Measurements from ENCODE around the gene B4GALT1.

The B4GALT1 gene

GRCh38 chr9:33114746-33115145, 52.4 kb downstream of the B4GALT1 start:
- Histone ChIP-seq H3K4me2 (ENCODE audit: low read length) (no peak overlapping the region), H3K27ac (no peak overlapping the region), H3K9me3 (ENCODE audit: control insufficient read depth, low read length) (no peaks in the 10 kb centered on the region), H3K4me1 (no peaks in the 10 kb centered on the region), H3K4me3 (ENCODE audit: low read depth, low read length) (no peak overlapping the region), H3K9ac (no peak overlapping the region), H3K79me2 (peaks cover 6% of the 10 kb centered on the region), H3K27me3 (ENCODE audit: control insufficient read depth, insufficient read depth, low read length) (no peaks in the 10 kb centered on the region), H3K36me3 (ENCODE audit: control insufficient read depth, insufficient read depth, low read length) (no peaks in the 10 kb centered on the region), H2AFZ (no peak overlapping the region)
- TF ChIP-seq CTCF (IDR thresholded peaks at IDR 0.05): no peak

GRCh38 chr9:33113799-33114547, 53.2 kb downstream of the B4GALT1 start:
- H3K4me1 ChIP-seq: peaks cover 1% of the 10 kb centered on the region
- no peaks in the 10 kb centered on the region for H3K27me3 ChIP-seq (ENCODE audit: control insufficient read depth, insufficient read depth, low read length)
- H3K79me2 ChIP-seq: peaks cover 4% of the 10 kb centered on the region
- H3K27ac ChIP-seq: no peak overlapping the region
- H3K4me2 ChIP-seq (ENCODE audit: low read length): no peak overlapping the region
- H3K36me3 ChIP-seq (ENCODE audit: control insufficient read depth, insufficient read depth, low read length): no peaks in the 10 kb centered on the region
- TF ChIP-seq CTCF (IDR thresholded peaks at IDR 0.05): no peak
- H3K4me3 ChIP-seq (ENCODE audit: low read depth, low read length): no peak overlapping the region
- H3K9ac ChIP-seq: no peak overlapping the region
- H3K9me3 ChIP-seq (ENCODE audit: control insufficient read depth, low read length): no peaks in the 10 kb centered on the region
- H2AFZ ChIP-seq: no peak overlapping the region

- TF ChIP-seq CTCF (IDR thresholded peaks at IDR 0.05): no peak
- H3K9me3 ChIP-seq (ENCODE audit: control insufficient read depth, low read length): no peaks in the 10 kb centered on the region
- H3K79me2 ChIP-seq: no peaks in the 10 kb centered on the region
- no peak overlapping the region for H3K9ac ChIP-seq
- no peak overlapping the region for H3K4me2 ChIP-seq (ENCODE audit: low read length)
- H3K4me3 ChIP-seq (ENCODE audit: low read depth, low read length): no peak overlapping the region
- H3K4me1 ChIP-seq: peaks cover 6% of the 10 kb centered on the region
- no peak overlapping the region for H2AFZ ChIP-seq
- no peaks in the 10 kb centered on the region for H3K27me3 ChIP-seq (ENCODE audit: control insufficient read depth, insufficient read depth, low read length)
- no peak overlapping the region for H3K27ac ChIP-seq
- H3K36me3 ChIP-seq (ENCODE audit: control insufficient read depth, insufficient read depth, low read length): no peaks in the 10 kb centered on the region
These were observed 55.0 kb downstream of the B4GALT1 start for GRCh38 chr9:33112094-33112493.

GRCh38 chr9:33111631-33112030, 55.5 kb downstream of the B4GALT1 start:
- Histone ChIP-seq H3K4me1 (peaks cover 10% of the 10 kb centered on the region), H3K27me3 (ENCODE audit: control insufficient read depth, insufficient read depth, low read length) (no peaks in the 10 kb centered on the region), H3K9ac (no peak overlapping the region), H3K9me3 (ENCODE audit: control insufficient read depth, low read length) (no peaks in the 10 kb centered on the region), H3K79me2 (no peaks in the 10 kb centered on the region), H3K27ac (no peak overlapping the region), H3K4me2 (ENCODE audit: low read length) (no peak overlapping the region), H3K36me3 (ENCODE audit: control insufficient read depth, insufficient read depth, low read length) (no peaks in the 10 kb centered on the region), H2AFZ (no peak overlapping the region), H3K4me3 (ENCODE audit: low read depth, low read length) (no peak overlapping the region)
- no peak for TF ChIP-seq CTCF (IDR thresholded peaks at IDR 0.05)

GRCh38 chr9:33110686-33111085, 56.5 kb downstream of the B4GALT1 start:
- Histone ChIP-seq H3K36me3 (ENCODE audit: control insufficient read depth, insufficient read depth, low read length) (no peaks in the 10 kb centered on the region), H3K27me3 (ENCODE audit: control insufficient read depth, insufficient read depth, low read length) (no peaks in the 10 kb centered on the region), H2AFZ (no peak overlapping the region), H3K4me1 (peaks cover 16% of the 10 kb centered on the region), H3K4me2 (ENCODE audit: low read length) (no peak overlapping the region), H3K79me2 (no peaks in the 10 kb centered on the region), H3K27ac (no peak overlapping the region), H3K9me3 (ENCODE audit: control insufficient read depth, low read length) (no peaks in the 10 kb centered on the region), H3K4me3 (ENCODE audit: low read depth, low read length) (no peak overlapping the region), H3K9ac (no peak overlapping the region)
- no peak for TF ChIP-seq CTCF (IDR thresholded peaks at IDR 0.05)

All from parathyroid adenoma (tissue), 2 donors.